ENCODE measurements around the gene PIP5K1B.

DNA sequence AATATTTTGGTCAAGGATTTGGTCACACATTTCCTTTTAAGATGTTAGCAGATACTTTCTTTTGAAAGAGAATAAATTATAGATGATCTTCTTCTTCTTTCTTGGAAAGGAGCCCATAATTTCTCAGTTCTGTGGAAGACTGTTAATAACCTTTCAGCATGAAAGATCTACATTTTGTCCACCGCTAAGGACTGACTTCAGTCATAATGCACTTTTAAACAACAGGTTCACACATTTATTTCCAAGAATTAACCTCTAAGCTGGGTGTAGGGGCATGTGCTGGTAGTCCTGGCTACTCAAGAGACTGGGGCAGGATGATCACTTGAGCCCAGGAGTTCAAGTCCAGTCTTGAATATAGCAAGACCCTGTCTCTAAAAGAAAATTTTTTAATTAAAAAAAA is 215.9 kb downstream of the PIP5K1B start:
- TF ChIP-seq POLR2A (IDR thresholded peaks at IDR 0.05), result no peak
- TF ChIP-seq, protein P1, sequence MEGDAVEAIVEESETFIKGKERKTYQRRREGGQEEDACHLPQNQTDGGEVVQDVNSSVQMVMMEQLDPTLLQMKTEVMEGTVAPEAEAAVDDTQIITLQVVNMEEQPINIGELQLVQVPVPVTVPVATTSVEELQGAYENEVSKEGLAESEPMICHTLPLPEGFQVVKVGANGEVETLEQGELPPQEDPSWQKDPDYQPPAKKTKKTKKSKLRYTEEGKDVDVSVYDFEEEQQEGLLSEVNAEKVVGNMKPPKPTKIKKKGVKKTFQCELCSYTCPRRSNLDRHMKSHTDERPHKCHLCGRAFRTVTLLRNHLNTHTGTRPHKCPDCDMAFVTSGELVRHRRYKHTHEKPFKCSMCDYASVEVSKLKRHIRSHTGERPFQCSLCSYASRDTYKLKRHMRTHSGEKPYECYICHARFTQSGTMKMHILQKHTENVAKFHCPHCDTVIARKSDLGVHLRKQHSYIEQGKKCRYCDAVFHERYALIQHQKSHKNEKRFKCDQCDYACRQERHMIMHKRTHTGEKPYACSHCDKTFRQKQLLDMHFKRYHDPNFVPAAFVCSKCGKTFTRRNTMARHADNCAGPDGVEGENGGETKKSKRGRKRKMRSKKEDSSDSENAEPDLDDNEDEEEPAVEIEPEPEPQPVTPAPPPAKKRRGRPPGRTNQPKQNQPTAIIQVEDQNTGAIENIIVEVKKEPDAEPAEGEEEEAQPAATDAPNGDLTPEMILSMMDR (IDR thresholded peaks at IDR 0.05), result no peak

Data from uterus (tissue), 2 donors.